Measurements from ENCODE around the gene KCNG2. TPM values are rescaled to one million over a fixed set of nuclear protein-coding genes. Genes with fewer than 3 reads are reported as not detected.

Gene KCNG2
- total RNA-seq, 4 donors from 2014 or later = 0.27 TPM; not detected in 3

- H3K27me3 ChIP-seq = peaks cover 58% of the 10 kb centered on the region
- H3K4me3 ChIP-seq = no peak overlapping the region
- no peaks in the 10 kb centered on the region for H3K36me3 ChIP-seq
- H3K27ac ChIP-seq = no peak overlapping the region
- peaks cover 0 to 22% (median 0%) of the 10 kb centered on the region in 3 donors for H3K9me3 ChIP-seq
- peaks cover 0 to 12% (median 0%) of the 10 kb centered on the region in 3 donors for H3K4me1 ChIP-seq
- 66 to 84% methylated on average over 6 to 7 of the region's 7 CpGs for WGBS, 2 donors (ENCODE audit: low coverage in 1 of 2)
- ATAC-seq = no peak
- TF ChIP-seq POLR2AphosphoS5 (IDR thresholded peaks at IDR 0.05) = no peak
- TF ChIP-seq CTCF (IDR thresholded peaks at IDR 0.05) = no peak
- no peak for TF ChIP-seq EP300 (IDR thresholded peaks at IDR 0.05)
- no peak for TF ChIP-seq POLR2A (IDR thresholded peaks at IDR 0.05)
These were observed 61.6 kb downstream of the KCNG2 start for GRCh38 chr18:79859314-79859713.

- no peak for TF ChIP-seq EP300 (IDR thresholded peaks at IDR 0.05)
- TF ChIP-seq CTCF (IDR thresholded peaks at IDR 0.05) = no peak
- no peak for TF ChIP-seq POLR2A (IDR thresholded peaks at IDR 0.05)
- TF ChIP-seq POLR2AphosphoS5 (IDR thresholded peaks at IDR 0.05) = no peak
- Histone ChIP-seq H3K4me3 (no peak overlapping the region), H3K36me3 (no peaks in the 10 kb centered on the region), H3K27me3 (peaks cover 44% of the 10 kb centered on the region), H3K4me1 (peaks cover 0 to 8% (median 0%) of the 10 kb centered on the region in 3 donors), H3K9me3 (peaks cover 0 to 22% (median 0%) of the 10 kb centered on the region in 3 donors), H3K27ac (no peak overlapping the region)
- no peak for ATAC-seq
- WGBS, 2 donors (ENCODE audit: low coverage in 1 of 2) = 68 to 83% methylated on average over 2 of the region's 2 CpGs
These were observed 63.9 kb downstream of the KCNG2 start for GRCh38 chr18:79861687-79862086.

- TF ChIP-seq POLR2AphosphoS5 (IDR thresholded peaks at IDR 0.05) = no peak
- TF ChIP-seq CTCF (IDR thresholded peaks at IDR 0.05) = no peak
- TF ChIP-seq EP300 (IDR thresholded peaks at IDR 0.05) = no peak
- TF ChIP-seq POLR2A (IDR thresholded peaks at IDR 0.05) = no peak
- Histone ChIP-seq H3K27ac (no peak overlapping the region), H3K36me3 (no peaks in the 10 kb centered on the region), H3K27me3 (peaks cover 42% of the 10 kb centered on the region), H3K4me1 (peaks cover 0 to 1% (median 0%) of the 10 kb centered on the region in 3 donors), H3K9me3 (peaks cover 0 to 22% (median 0%) of the 10 kb centered on the region in 3 donors), H3K4me3 (no peak overlapping the region)
- no peak for ATAC-seq
- WGBS, 2 donors (ENCODE audit: low coverage in 1 of 2) = 85 to 89% methylated on average over 3 to 10 of the region's 15 CpGs
These were observed 64.8 kb downstream of the KCNG2 start for GRCh38 chr18:79862562-79862961.

GRCh38 chr18:79863161-79864005 is 65.6 kb downstream of the KCNG2 start:
- H3K27me3 ChIP-seq = peaks cover 36% of the 10 kb centered on the region
- no peaks in the 10 kb centered on the region for H3K36me3 ChIP-seq
- no peaks in the 10 kb centered on the region for H3K4me1 ChIP-seq
- ATAC-seq = no peak
- WGBS, 2 donors (ENCODE audit: low coverage in 1 of 2) = 85% methylated on average over 5 of the region's 102 CpGs; no CpG with 5 or more reads in 1 of the 2 donors
- no peak overlapping the region for H3K4me3 ChIP-seq
- H3K9me3 ChIP-seq = peaks cover 0 to 22% (median 0%) of the 10 kb centered on the region in 3 donors
- TF ChIP-seq CTCF (IDR thresholded peaks at IDR 0.05) (no peak), EP300 (IDR thresholded peaks at IDR 0.05) (no peak), POLR2AphosphoS5 (IDR thresholded peaks at IDR 0.05) (no peak), POLR2A (IDR thresholded peaks at IDR 0.05) (no peak)
- H3K27ac ChIP-seq = no peak overlapping the region

Measured in gastroesophageal sphincter (tissue), 4 donors.